GM18868 (cell line): ENCODE results near the gene KLHL17.
A peak's percentile ranks its signal among the peaks of the same experiment; 100 is the strongest.
"Not testable (repeated sequence)": the region's sequence is repeated elsewhere in the genome, so short reads cannot be mapped to it uniquely, and the experiment has no call there.

Experiments
- ATAC-seq: cut with Tn5 transposase; IDR thresholded peaks from one replicate; pipeline ENCODE4 v1.9.1; 2021; ENCODE audit warnings: mild to moderate bottlenecking, moderate library complexity; ENCODE audit not compliant: unreplicated experiment

Gene KLHL17

DNA sequence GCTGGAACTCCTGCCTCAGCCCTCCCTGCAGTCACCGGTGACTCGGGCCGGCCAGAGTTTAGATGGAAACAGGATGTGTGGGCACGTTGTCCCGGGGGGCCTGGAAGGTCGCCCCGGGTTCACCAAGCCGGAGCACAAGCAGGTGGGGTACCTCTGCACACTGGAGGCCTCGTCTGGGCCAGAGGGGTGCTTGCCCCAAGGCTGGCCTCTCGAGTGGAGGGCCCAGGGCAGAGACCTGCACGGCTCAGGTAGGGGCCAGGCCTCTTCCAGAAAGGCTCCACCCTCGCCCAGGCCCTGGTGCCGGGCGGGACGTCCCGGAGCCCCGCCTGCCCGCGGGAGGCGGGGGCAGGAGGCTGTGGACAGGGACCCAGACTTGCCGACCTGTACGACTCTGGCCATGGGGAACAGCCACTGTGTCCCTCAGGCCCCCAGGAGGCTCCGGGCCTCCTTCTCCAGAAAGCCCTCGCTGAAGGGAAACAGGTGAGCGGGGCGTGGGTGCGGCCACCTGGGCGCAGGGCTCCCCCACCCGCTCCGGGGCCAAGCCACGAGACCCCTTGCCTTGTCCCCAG is 5.8 kb downstream of the KLHL17 start, which contains the start of gene PLEKHN1:
TSS of gene PLEKHN1 (plus strand) at position 348 of the 569 bp plus-strand sequence. CDS start at position 398, 50 bp downstream.
- no peak for ATAC-seq

DNA sequence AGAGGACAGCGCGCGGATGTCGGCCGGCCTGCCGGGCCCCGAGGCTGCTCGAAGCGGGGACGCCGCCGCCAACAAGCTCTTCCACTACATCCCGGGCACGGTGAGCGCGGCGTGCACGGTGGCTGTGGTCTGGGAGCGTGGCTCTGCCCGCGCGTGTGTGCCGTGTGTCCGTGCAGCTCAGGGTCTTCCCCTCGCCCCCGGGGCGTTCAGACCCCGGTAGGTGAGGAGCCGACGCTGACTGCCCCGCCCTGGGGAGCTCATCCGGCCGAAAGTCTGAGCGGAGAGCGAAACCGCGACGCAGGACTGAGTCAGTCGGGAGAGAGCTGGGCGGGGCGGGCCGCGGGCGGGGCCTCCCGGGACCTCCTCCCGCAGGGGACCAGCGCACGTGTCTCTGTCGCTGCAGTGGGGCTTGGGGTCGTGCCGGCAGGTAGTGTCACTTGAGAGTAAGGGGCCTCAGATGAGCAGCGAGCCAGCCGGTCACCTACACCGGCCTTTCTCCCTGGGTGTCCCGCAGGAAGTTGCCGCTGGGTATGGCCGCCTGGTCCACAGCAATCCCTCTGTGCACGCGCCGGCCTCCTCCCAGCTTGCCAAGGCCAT is 6.4 kb downstream of the KLHL17 start:
- ATAC-seq, result peak; percentile 66

DNA sequence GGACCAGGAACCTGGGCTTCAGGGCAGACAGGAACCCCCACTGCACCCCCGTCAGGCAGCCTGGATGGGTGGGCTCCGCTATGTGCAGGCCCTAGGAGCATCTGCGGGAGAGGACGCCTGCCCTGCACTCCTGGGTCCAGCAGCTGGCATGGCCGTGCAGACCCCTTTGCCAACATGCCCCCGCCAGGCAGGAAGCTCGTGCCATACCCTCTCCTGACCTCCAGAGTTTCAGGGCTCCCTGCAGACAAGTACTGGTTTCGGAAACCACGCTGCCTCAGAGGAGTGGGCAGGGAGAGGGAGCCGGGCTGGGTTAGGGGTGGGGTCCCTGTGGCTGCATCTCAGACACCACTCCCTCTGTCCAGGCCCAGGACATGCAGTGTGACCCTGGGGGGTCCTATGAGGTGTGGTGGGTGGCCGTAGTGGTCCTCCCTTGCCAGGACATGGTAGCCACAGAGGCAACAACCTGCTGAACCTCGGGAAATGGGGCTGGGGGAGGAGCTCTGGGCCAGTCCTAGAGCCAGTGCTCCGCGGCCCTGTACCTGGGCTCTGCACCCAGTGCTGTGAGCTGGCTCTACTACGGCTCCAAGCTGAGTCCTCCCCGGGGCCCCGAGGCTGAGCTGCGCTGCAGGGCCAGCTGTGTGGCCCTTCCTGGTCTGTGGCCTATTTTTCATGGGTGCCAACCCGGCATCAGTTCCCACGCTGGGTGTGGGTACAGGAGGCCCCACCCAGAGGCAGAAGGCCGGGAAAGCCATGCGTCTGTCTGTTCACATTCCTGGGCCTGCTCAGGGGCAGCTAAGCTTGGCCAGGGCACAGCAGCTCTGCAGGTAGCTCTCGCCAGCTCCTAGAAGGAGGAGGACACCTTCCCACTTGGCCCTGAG is 7.3 kb downstream of the KLHL17 start:
- ATAC-seq, result no peak

DNA sequence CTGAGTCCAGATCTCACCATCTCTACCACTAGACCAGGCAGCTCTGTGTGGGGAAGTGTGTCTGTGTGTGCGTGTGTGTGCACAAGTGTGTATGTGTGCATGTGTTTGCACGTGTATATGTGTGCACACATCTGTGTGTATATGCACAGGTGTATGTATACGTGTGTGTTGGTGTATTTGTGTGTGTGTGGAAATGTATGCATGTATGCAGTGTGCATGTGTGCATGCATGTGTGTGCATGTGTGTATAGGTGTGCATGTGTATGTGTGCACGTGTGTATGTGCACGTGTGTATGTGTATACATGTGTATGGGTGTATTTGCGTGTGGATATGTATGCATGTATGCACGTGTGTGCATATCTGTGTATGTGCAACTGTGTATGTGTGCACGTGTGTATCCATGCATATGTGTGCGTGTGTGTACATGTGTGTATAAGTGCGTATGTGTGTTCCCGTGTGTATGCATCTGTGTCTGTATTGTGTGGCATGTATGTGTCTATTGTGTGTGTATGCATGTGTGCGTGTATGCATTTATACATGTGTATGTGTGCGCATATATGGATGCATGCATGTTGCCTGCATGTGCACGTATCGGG is 9.0 kb downstream of the KLHL17 start:
- ATAC-seq, result no peak

DNA sequence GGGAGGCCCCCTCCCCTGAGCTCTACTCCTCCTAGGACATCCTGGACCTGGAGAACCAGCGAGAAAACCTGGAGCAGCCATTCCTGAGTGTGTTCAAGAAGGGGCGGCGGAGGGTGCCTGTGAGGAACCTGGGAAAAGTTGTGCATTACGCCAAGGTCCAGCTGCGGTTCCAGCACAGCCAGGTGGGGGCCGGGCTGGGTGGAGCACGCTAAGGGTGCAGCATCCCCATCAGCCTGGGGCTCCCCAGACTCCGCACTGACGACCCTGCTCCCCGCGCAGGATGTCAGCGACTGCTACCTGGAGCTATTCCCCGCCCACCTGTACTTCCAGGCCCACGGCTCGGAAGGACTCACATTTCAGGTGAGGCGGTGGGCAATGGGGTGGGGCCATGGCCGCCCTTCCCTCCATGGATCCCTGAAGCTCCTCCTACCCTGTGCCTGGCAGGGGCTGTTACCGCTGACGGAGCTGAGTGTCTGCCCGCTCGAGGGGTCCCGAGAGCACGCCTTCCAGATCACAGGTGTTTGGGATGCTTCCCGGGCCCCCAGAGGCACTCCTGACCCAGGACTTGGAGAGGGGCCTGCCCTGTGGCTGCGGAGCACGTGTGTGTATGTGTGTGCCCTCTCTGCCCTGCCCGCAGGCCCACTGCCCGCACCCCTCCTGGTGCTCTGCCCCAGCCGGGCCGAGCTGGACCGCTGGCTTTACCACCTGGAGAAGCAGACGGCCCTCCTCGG is 10.0 kb downstream of the KLHL17 start:
- no peak for ATAC-seq

DNA sequence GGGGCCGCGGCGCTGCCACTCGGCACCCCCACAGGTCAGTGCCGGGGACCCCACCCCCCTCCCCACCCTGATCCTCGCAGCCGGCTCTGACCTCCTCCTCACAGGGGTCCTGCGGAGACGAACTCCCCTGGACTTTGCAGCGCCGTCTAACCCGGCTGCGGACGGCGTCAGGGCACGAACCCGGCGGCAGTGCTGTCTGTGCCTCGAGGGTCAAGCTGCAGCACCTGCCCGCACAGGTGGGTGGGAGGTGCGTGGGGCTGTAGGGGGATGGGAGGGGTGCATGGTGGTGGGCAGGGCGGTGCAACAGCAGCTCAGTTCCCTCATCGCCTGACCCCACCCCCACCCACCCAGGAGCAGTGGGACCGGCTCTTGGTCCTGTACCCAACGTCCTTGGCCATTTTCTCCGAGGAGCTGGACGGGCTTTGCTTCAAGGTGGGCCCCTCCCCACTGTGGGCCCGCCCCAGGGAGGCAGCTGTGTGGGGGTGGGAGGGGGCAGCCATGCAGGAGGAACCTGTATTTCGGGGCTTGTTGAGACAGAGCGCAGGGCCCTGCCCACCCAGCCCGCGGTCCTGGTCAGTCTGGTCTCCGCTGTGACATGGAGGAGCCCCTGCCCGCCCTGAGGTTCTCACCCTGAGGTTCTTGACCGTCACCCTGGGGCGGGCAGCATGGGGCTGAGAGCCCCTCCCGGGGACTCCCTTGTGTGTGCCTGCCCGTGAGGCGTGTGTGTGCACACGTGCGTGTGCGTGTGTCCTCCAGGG is 10.8 kb downstream of the KLHL17 start:
- ATAC-seq, result no peak

DNA sequence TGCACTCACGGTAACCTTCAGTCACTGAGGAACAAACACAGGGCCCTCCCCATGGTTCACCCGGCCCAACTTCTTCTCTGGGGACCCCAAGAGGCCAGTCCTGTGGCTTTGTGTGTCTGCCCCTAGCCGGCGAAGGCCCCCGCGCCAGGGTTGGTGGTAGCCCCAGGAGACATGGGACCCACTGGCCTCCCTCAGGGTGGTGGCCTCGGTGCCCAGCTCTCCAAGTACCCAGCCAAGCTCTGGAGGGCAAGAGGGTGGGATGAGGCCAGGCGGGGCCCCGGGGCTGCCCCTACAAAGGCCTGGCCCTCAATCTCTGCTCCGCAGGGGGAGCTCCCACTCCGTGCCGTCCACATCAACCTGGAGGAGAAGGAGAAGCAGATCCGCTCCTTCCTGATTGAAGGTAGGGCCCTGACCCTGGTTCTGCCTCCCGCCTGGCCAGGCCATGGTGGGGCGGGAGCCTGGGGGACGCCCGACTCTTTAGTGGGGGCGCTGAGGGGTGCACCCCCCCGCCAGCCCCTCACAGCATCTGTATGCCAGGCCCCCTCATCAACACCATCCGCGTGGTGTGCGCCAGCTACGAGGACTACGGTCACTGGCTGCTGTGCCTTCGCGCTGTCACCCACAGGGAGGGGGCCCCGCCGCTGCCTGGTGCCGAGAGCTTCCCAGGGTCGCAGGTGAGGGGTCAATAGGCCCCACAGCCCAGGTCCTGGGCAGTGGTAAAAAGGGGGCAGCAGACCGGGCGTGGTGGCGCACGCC is 11.5 kb downstream of the KLHL17 start:
- no peak for ATAC-seq

DNA sequence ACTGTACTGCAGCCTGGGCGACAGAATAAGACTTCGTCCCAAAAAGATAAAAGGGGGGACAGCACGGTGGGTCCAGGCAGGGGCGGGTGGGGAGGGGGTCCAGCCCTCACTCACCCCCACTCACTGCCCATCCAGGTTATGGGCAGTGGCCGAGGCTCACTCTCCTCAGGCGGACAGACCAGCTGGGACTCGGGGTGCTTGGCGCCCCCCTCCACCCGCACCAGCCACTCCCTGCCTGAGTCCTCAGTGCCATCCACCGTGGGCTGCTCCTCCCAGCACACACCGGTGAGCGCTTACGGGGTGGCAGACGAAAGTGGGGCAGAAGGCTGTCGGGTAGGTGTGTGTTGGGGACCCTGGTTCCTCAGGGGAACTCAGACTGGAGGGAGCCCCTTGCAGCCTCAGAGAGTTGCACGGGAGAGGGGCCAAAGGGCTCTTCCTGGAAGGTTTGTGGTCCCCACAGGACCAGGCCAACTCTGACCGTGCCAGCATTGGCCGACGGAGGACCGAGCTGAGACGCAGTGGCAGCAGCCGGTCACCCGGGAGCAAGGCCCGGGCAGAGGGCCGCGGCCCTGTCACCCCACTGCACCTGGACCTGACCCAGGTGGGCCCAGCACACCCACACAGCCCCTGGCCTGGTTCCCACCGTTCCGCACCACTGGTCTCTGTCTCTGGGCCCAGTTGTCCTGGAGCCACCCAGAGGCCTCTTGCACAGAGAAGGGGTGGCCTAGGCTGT is 12.5 kb downstream of the KLHL17 start:
- ATAC-seq, result no peak

DNA sequence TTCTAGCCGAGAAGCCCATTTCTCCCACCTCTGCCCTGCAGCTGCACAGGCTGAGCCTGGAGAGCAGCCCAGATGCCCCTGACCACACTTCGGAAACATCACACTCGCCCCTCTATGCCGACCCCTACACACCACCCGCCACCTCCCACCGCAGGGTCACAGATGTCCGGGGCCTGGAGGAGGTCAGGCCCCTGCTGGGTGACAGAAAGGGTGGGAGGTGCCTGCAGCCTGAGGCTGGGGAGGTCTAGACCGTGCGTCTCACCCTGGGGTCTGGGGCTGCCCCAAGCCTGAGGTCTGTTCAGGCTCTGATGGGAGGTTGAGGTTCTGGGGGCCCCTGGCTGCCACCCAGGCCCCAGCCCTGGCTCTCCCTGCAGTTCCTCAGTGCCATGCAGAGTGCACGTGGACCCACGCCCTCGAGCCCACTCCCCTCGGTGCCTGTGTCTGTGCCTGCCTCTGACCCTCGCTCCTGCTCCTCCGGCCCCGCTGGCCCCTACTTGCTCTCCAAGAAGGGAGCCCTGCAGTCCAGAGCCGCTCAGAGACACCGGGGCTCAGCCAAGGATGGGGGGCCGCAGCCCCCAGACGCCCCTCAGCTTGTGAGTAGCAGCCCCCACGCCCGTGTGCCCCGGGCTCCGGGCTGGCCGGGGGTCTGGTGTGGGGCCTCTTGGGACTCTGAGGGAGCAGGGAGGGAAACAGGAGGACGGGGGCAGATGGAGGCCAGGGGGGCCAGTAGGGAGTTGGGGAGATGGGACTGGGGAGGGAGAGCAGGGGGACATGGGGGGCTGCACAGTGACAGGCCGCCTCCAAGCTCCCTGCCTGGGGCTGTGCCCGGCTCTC is 13.3 kb downstream of the KLHL17 start:
- ATAC-seq, result no peak

DNA sequence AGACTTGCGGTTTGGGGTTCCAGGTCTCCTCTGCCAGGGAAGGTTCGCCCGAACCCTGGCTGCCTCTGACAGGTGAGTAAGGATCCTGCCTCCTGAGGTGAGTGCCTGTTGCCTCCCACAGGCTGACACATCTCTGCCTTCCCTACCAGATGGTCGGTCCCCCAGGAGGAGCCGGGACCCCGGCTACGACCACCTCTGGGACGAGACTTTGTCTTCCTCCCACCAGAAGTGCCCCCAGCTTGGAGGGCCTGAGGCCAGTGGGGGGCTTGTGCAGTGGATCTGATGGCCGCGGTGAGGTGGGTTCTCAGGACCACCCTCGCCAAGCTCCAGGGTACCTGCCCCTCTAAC is 13.9 kb downstream of the KLHL17 start:
- ATAC-seq, result no peak

DNA sequence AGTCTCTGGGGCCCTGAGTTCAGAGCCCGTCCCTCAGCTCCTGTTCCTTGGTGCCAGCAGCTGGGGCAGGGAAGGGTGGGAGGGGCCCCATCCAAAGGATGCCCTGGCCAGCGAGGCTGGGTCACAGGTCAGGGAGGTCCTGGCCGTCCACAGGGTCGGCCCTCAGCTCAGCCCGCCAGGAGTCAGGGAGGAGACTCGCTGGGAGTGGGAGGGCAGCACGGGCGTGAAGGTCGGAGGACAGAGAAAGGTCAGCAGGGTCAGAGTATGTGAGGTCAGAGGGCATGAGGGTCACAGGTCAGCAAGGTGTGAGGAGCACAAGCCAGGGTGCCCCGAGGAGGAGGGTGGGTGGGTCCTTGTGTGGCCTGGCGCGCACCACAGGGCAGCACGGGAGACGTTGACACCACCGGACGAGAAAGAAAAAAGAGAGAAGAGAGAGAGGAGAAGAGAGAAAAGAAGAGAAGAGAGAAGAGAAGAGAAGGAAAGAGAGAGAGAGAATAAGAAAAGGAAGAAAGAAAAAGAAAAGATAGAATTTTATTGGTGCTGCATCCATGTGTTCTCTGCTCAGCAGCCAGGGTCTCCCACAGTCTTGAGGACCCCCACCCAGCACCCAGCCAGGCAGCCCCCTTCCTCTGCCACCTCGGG is 14.4 kb downstream of the KLHL17 start:
- no peak for ATAC-seq

DNA sequence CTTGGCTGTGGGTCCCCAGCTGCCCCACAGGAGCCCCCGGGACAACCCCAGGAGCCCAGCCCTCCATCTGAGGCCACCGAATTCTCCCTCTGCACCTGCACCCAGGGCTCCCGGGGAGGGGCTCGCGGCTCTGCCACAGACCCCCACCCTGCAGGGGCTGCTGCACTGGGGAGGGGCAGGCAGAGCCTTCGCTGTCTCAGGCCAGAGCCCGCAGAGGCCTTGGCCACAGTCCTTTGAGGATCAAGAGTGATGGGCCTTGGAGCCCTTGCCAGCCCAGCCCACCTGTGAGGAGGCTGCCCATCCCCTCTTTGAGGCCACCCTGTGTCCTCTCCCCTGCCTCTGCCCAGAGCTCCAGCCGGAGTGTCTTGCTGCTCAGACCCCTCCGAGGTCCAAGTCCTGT is 15.0 kb downstream of the KLHL17 start:
- ATAC-seq, result no peak

DNA sequence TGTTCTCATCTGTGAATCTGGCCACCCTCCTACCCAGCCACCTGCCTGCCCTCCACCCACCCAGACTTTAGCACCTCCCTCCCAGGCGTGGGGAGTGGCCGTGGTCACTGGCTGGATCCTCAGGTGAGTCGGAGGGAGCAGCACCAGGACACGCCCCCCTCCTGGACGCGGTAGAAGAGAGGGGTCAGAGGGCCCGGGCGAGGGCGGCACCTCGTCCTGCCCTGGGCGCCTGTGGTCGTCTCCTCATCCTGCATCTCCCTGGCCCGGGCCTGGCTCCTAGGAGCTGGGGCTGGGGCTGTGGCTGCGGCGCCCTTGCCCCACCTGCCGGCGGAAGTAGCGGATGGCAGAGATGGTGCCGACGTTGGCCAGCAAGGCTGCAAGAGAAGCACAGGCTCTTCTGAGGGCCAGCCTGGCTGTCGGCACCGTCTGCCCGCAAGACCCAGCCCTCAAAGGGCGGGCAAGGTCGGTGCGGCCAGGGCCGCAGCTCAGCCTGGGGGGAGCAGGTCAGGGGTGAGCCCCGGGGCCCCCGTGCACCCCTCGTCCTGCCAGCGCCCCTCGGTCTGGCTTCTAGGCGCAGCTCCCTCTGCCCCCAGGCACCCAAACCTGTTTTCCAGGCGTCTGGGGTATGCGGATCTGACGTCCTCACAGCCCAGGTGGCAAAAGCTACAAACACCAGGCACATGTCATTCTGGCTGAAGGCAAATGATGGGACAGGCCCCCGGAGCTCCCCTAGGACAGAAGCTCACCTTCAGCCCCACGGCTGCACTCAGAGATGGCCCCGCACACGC is 15.7 kb downstream of the KLHL17 start:
- peak; percentile 52 for ATAC-seq

DNA sequence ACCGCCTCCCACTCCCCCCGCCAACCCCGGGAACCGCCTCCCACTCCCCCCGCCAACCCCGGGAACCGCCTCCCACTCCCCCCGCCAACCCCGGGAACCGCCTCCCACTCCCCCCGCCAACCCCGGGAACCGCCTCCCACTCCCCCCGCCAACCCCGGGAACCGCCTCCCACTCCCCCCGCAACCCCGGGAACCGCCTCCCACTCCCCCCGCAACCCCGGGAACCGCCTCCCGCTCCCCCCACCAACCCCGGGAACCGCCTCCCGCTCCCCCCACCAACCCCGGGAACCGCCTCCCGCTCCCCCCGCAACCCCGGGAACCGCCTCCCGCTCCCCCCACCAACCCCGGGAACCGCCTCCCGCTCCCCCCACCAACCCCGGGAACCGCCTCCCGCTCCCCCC is 16.4 kb downstream of the KLHL17 start:
- not testable (repeated sequence) for ATAC-seq

DNA sequence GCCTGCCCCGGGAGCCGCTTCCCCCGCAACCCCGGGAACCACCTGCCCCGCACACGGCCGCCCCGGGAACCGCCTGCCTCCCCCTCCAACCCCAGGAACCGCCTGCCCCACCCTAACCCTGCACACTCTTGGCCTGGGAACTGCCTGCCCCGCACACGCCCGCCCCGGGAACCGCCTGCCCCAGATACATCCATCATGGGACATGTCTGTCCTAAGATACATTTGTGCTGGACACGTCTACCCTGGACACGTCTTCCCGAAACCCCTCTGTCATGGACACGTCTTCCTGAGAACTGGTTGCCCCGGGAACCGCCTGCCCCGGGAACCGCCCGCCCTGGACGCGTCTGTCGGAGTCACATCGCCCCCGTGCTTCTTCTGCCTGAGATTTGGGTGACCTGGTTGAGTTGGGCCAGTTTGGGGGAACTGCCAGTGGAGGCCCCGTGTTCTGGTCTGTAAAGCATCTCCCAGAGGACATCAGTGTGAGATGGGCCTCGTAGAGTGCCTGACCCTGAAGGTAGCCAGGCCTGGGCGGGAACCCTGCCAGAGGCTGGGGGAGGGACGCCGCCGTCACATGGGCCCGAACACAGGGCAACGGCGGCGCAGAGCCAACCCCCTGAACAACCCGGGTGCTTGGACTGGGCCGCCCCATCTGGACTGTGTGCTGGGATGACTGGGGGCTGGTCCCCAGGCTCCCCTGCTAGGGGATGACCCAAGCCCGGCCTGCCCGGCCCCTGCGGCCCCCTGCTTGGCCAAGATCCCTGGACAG is 17.9 kb downstream of the KLHL17 start:
- no peak for ATAC-seq
